ENCODE results near the gene OR6X1. TPM values are rescaled to one million over a fixed set of nuclear protein-coding genes. Genes with fewer than 3 reads are reported as not detected.

OR6X1 gene
- total RNA-seq, 1 experiment from 2014 or later = not detected

DNA sequence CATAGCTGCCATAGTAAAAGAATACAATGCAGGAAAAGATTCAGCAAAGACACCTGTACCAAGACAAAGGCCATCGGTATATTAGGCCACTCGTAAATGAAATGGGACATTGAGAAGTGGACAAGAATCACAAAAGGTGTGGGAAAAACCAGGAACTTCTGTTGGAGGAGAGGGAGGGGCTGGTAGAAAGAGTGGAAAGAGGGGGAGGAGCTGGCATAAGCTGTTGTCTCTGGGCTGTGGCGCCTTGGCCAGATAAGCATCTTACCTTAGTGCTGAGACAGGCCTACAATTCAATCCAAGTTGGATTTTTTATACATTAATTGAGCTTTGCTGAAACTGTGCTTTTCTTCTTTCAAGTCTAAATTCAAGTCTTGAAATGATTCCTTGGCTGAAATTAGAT, 50.0 kb downstream of the OR6X1 start:
- Histone ChIP-seq H3K4me2 (ENCODE audit: insufficient read depth, insufficient read length, low read length) (no peak overlapping the region), H3K9ac (ENCODE audit: extremely low read depth, insufficient read length, low read length) (no peak overlapping the region), H3K56ac (ENCODE audit: insufficient read length, low read depth, low read length) (no peak overlapping the region), H2BK120ac (ENCODE audit: low read depth, low read length, poor library complexity, severe bottlenecking) (no peak overlapping the region), H3K23me2 (ENCODE audit: insufficient read length, low read depth, low read length, poor library complexity, severe bottlenecking) (no peaks in the 10 kb centered on the region), H3K14ac (ENCODE audit: insufficient read depth, low read length) (no peak overlapping the region), H4K8ac (replicated peaks; ENCODE audit: insufficient read length, low read depth, low read length) (no peak overlapping the region), H2AFZ (ENCODE audit: low read length) (no peak overlapping the region), H3K4ac (ENCODE audit: low read depth, low read length) (no peak overlapping the region), H3K27me3 (ENCODE audit: insufficient read depth, low read length) (no peaks in the 10 kb centered on the region), H3K27ac (ENCODE audit: insufficient read length, low read depth, low read length) (no peak overlapping the region), H3K4me1 (ENCODE audit: insufficient read depth, low read length) (no peaks in the 10 kb centered on the region), H3K23ac (ENCODE audit: insufficient read length, low read depth, low read length) (no peak overlapping the region), H4K5ac (ENCODE audit: insufficient read length, low read depth, low read length) (no peak overlapping the region), H2BK5ac (ENCODE audit: insufficient read length, low read length) (no peak overlapping the region), H2BK12ac (ENCODE audit: insufficient read length, low read depth, low read length) (no peak overlapping the region), H2BK15ac (ENCODE audit: low read depth, low read length) (no peak overlapping the region), H3K79me2 (ENCODE audit: insufficient read depth, low read length) (no peaks in the 10 kb centered on the region), H3K79me1 (ENCODE audit: insufficient read depth, low read depth, low read length, poor library complexity, severe bottlenecking) (no peaks in the 10 kb centered on the region), H4K20me1 (ENCODE audit: control insufficient read depth, insufficient read depth, insufficient read length) (no peaks in the 10 kb centered on the region), H2AK5ac (ENCODE audit: insufficient read length, low read length) (no peak overlapping the region), H3K18ac (ENCODE audit: insufficient read length, low read depth, low read length) (no peak overlapping the region), H3K9me3 (ENCODE audit: control insufficient read depth, low read depth, low read length) (no peaks in the 10 kb centered on the region), H3T11ph (ENCODE audit: low read length) (no peak overlapping the region), H2BK20ac (ENCODE audit: low read depth, low read length, poor library complexity, severe bottlenecking) (no peak overlapping the region), H4K91ac (ENCODE audit: insufficient read length, low read depth, low read length) (no peak overlapping the region)
- peaks cover 2 to 3% of the 10 kb centered on the region in 2 experiments; a peak in 1 of 4 replicates for H3K4me1 Mint-ChIP-seq
- DNase-seq = no peak
- peaks cover 3% of the 10 kb centered on the region; the same call in 1 of the 2 replicates for H3K27me3 Mint-ChIP-seq (ENCODE audit: low read depth)
- no peak overlapping the region for H3K27ac Mint-ChIP-seq
- no peak overlapping the region for H3K4me3 Mint-ChIP-seq
- WGBS (ENCODE audit: extremely low coverage, insufficient read length, low lambda C conversion rate) = no CpG with 5 or more reads among the region's 3 CpGs
- H3K36me3 Mint-ChIP-seq (ENCODE audit: insufficient read depth in 1 of 3, low read depth in 3 of 3) = no peaks in the 10 kb centered on the region
- TF ChIP-seq CTCF (conservative IDR thresholded peaks at IDR 0.05) = no peak
- H3K9me3 Mint-ChIP-seq = no peaks in the 10 kb centered on the region

Other genes starting within 250 kb of the OR6X1 start
- gene SCN3B, start 99.9 kb downstream of the OR6X1 start, total RNA-seq (2021) = 0.64 and 0.77 TPM in 2 replicates
- gene ZNF202, start 12.9 kb downstream of the OR6X1 start, total RNA-seq (2021) = 46.5 and 49.2 TPM in 2 replicates
- gene OR6M1, start 51.8 kb upstream of the OR6X1 start, total RNA-seq (2021) = not detected in 2 replicates
- not detected in 2 replicates for gene TMEM225, start 131.2 kb upstream of the OR6X1 start, total RNA-seq (2021)
- gene OR8D4, start 147.6 kb upstream of the OR6X1 start, total RNA-seq (2021) = not detected in 2 replicates
- not detected in 2 replicates for gene OR4D5, start 185.1 kb upstream of the OR6X1 start, total RNA-seq (2021)
- gene OR6T1, start 189.3 kb upstream of the OR6X1 start, total RNA-seq (2021) = not detected in 2 replicates
- not detected in 2 replicates for gene OR10S1, start 223.3 kb upstream of the OR6X1 start, total RNA-seq (2021)
- gene OR10G6, start 240.6 kb upstream of the OR6X1 start, total RNA-seq (2021) = not detected in 2 replicates